ENCODE measurements around the gene TNFRSF4. TPM values are rescaled to one million over a fixed set of nuclear protein-coding genes. Genes with fewer than 3 reads are reported as not detected.
A peak's percentile ranks its signal among the peaks of the same experiment; 100 is the strongest.
"Not testable (repeated sequence)": the region's sequence is repeated elsewhere in the genome, so short reads cannot be mapped to it uniquely, and the experiment has no call there.

The TNFRSF4 gene
- total RNA-seq, 2 experiments from 2014 or later: 44.1 to 52.8 TPM

- no peak for DNase-seq
- no peak overlapping the region for H3K27ac Mint-ChIP-seq
- H3K4me3 Mint-ChIP-seq: no peak overlapping the region
- no peaks in the 10 kb centered on the region for H3K27me3 Mint-ChIP-seq
- ChIA-PET POLR2A (no interaction called here), CTCF (no interaction called here)
- peaks cover 6% of the 10 kb centered on the region for H3K9me3 Mint-ChIP-seq
- peaks cover 9% of the 10 kb centered on the region for H3K4me1 Mint-ChIP-seq
- H3K36me3 Mint-ChIP-seq (ENCODE audit: low read depth): no peaks in the 10 kb centered on the region
Observed at GRCh38 chr1:1197551-1198422, 16.2 kb downstream of the TNFRSF4 start.

- DNase-seq: no peak
- POLR2A ChIA-PET: no interaction called here
- Mint-ChIP-seq H3K4me1 (peaks cover 9% of the 10 kb centered on the region), H3K9me3 (peaks cover 6% of the 10 kb centered on the region), H3K4me3 (no peak overlapping the region), H3K36me3 (ENCODE audit: low read depth) (no peaks in the 10 kb centered on the region), H3K27me3 (peaks cover under 1% of the 10 kb centered on the region), H3K27ac (no peak overlapping the region)
- CTCF ChIA-PET: interaction anchor here (1.2 kb wide), 1 partner anchor 8 kb away, joined by 6 read pairs; no protein-coding TSS in a partner anchor
Observed at GRCh38 chr1:1197188-1197500, 16.8 kb downstream of the TNFRSF4 start.

GRCh38 chr1:1196431-1197187 is 17.3 kb downstream of the TNFRSF4 start:
- H3K9me3 Mint-ChIP-seq: peaks cover 10% of the 10 kb centered on the region
- no peak overlapping the region for H3K4me3 Mint-ChIP-seq
- peaks cover 5% of the 10 kb centered on the region for H3K27me3 Mint-ChIP-seq
- DNase-seq: no peak
- CTCF ChIA-PET: interaction anchor here (1.2 to 1.3 kb wide), 2 partner anchors 9 to 93 kb away, joined by 4 to 6 read pairs; no protein-coding TSS in a partner anchor
- H3K4me1 Mint-ChIP-seq: peaks cover 9% of the 10 kb centered on the region
- POLR2A ChIA-PET: no interaction called here
- no peak overlapping the region for H3K27ac Mint-ChIP-seq
- H3K36me3 Mint-ChIP-seq (ENCODE audit: low read depth): no peaks in the 10 kb centered on the region

- H3K27ac Mint-ChIP-seq; H3K4me1 Mint-ChIP-seq; POLR2A ChIA-PET; DNase-seq; H3K27me3 Mint-ChIP-seq; H3K36me3 Mint-ChIP-seq (ENCODE audit: low read depth); H3K4me3 Mint-ChIP-seq: not testable (repeated sequence)
- CTCF ChIA-PET: interaction anchor here (1.3 kb wide), 1 partner anchor 92 kb away, joined by 4 read pairs; no protein-coding TSS in a partner anchor
- H3K9me3 Mint-ChIP-seq: peaks cover 10% of the 10 kb centered on the region
Observed at GRCh38 chr1:1195726-1196125, 18.2 kb downstream of the TNFRSF4 start.

- H3K4me1 Mint-ChIP-seq: peaks cover 3% of the 10 kb centered on the region
- CTCF ChIA-PET: interaction anchor here (1.0 kb wide), 1 partner anchor 13 kb away, joined by 3 read pairs; no protein-coding TSS in a partner anchor
- POLR2A ChIA-PET: no interaction called here
- H3K27ac Mint-ChIP-seq: no peak overlapping the region
- no peak for DNase-seq
- H3K36me3 Mint-ChIP-seq (ENCODE audit: low read depth): no peaks in the 10 kb centered on the region
- H3K9me3 Mint-ChIP-seq: peaks cover 10% of the 10 kb centered on the region
- peaks cover 7% of the 10 kb centered on the region for H3K27me3 Mint-ChIP-seq
- H3K4me3 Mint-ChIP-seq: no peak overlapping the region
Observed at GRCh38 chr1:1194723-1195122, 19.2 kb downstream of the TNFRSF4 start.

- H3K9me3 Mint-ChIP-seq: peaks cover 10% of the 10 kb centered on the region
- H3K36me3 Mint-ChIP-seq (ENCODE audit: low read depth): no peaks in the 10 kb centered on the region
- CTCF ChIA-PET: interaction anchor here (1.1 kb wide), 1 partner anchor 10 kb away, joined by 4 read pairs; no protein-coding TSS in a partner anchor
- peaks cover 17% of the 10 kb centered on the region for H3K27me3 Mint-ChIP-seq
- no peak overlapping the region for H3K4me3 Mint-ChIP-seq
- POLR2A ChIA-PET: no interaction called here
- no peaks in the 10 kb centered on the region for H3K4me1 Mint-ChIP-seq
- no peak overlapping the region for H3K27ac Mint-ChIP-seq
- DNase-seq: no peak
Observed at GRCh38 chr1:1191734-1192133, 22.2 kb downstream of the TNFRSF4 start.

- CTCF ChIA-PET: no interaction called here
- Mint-ChIP-seq H3K27me3 (peaks cover 17% of the 10 kb centered on the region), H3K9me3 (peaks cover 5% of the 10 kb centered on the region), H3K27ac (no peak overlapping the region), H3K4me1 (no peaks in the 10 kb centered on the region), H3K4me3 (no peak overlapping the region), H3K36me3 (ENCODE audit: low read depth) (no peaks in the 10 kb centered on the region)
- DNase-seq: no peak
- POLR2A ChIA-PET: no interaction called here
Observed at GRCh38 chr1:1189111-1189510, 24.8 kb downstream of the TNFRSF4 start.

GRCh38 chr1:1187938-1188337 is 26.0 kb downstream of the TNFRSF4 start:
- ChIA-PET CTCF (interaction anchor here (0.6 to 1.7 kb wide), 6 partner anchors 16 to 247 kb away, joined by 3 to 7 read pairs (median 5); no protein-coding TSS in a partner anchor), POLR2A (no interaction called here)
- Mint-ChIP-seq H3K36me3 (ENCODE audit: low read depth) (no peaks in the 10 kb centered on the region), H3K27ac (no peak overlapping the region), H3K9me3 (peaks cover 5% of the 10 kb centered on the region), H3K27me3 (peaks cover 17% of the 10 kb centered on the region), H3K4me1 (peaks cover 2% of the 10 kb centered on the region), H3K4me3 (no peak overlapping the region)
- no peak for DNase-seq

GRCh38 chr1:1185101-1185765 is 28.7 kb downstream of the TNFRSF4 start:
- Mint-ChIP-seq H3K4me3 (no peak overlapping the region), H3K27ac (no peak overlapping the region), H3K4me1 (peaks cover 5% of the 10 kb centered on the region), H3K27me3 (peaks cover 17% of the 10 kb centered on the region), H3K9me3 (no peaks in the 10 kb centered on the region), H3K36me3 (ENCODE audit: low read depth) (no peaks in the 10 kb centered on the region)
- ChIA-PET CTCF (no interaction called here), POLR2A (no interaction called here)
- DNase-seq: no peak

GRCh38 chr1:1183833-1184775 is 29.8 kb downstream of the TNFRSF4 start:
- CTCF ChIA-PET: interaction anchor here (1.1 kb wide), 1 partner anchor 30 kb away, joined by 3 read pairs; no protein-coding TSS in a partner anchor
- POLR2A ChIA-PET: no interaction called here
- Mint-ChIP-seq H3K36me3 (ENCODE audit: low read depth) (no peaks in the 10 kb centered on the region), H3K9me3 (no peaks in the 10 kb centered on the region), H3K27ac (peak overlapping the region; percentile 19), H3K4me3 (no peak overlapping the region), H3K27me3 (peaks cover 11% of the 10 kb centered on the region), H3K4me1 (peaks cover 5% of the 10 kb centered on the region)
- DNase-seq: no peak

GRCh38 chr1:1183221-1183747 is 30.7 kb downstream of the TNFRSF4 start:
- Mint-ChIP-seq H3K27ac (no peak overlapping the region), H3K36me3 (ENCODE audit: low read depth) (no peaks in the 10 kb centered on the region), H3K4me1 (peaks cover 5% of the 10 kb centered on the region), H3K27me3 (peaks cover 8% of the 10 kb centered on the region), H3K4me3 (no peak overlapping the region), H3K9me3 (no peaks in the 10 kb centered on the region)
- POLR2A ChIA-PET: no interaction called here
- no peak for DNase-seq
- CTCF ChIA-PET: interaction anchor here (1.1 kb wide), 1 partner anchor 29 kb away, joined by 3 read pairs; no protein-coding TSS in a partner anchor
